HG02763 (cell line): Measurements from ENCODE around the gene CDC45.

ENCODE experiments used
- ATAC-seq: cut with Tn5 transposase; IDR thresholded peaks from one replicate; pipeline ENCODE4 v1.9.1; 2021; ENCODE audit warnings: mild to moderate bottlenecking, moderate library complexity; ENCODE audit not compliant: unreplicated experiment

The CDC45 gene

GRCh38 chr22:19510919-19511341 lies 31.2 kb downstream of the CDC45 start:
- no peak for ATAC-seq

GRCh38 chr22:19513823-19514222 lies 34.1 kb downstream of the CDC45 start:
- no peak for ATAC-seq

GRCh38 chr22:19514831-19515565 lies 35.3 kb downstream of the CDC45 start:
- ATAC-seq: no peak

GRCh38 chr22:19515654-19516377 lies 36.1 kb downstream of the CDC45 start:
- no peak for ATAC-seq

- ATAC-seq: no peak
These were observed 36.9 kb downstream of the CDC45 start for GRCh38 chr22:19516378-19517170.

GRCh38 chr22:19517171-19517500 lies 37.4 kb downstream of the CDC45 start:
- ATAC-seq: no peak

GRCh38 chr22:19517919-19518611 lies 38.3 kb downstream of the CDC45 start:
- no peak for ATAC-seq

GRCh38 chr22:19518635-19519034 lies 38.9 kb downstream of the CDC45 start:
- no peak for ATAC-seq

GRCh38 chr22:19519041-19519926 lies 39.6 kb downstream of the CDC45 start:
- ATAC-seq: no peak

- no peak for ATAC-seq
These were observed 40.3 kb downstream of the CDC45 start for GRCh38 chr22:19520007-19520406.

- no peak for ATAC-seq
These were observed 41.0 kb downstream of the CDC45 start for GRCh38 chr22:19520566-19521305.

- no peak for ATAC-seq
These were observed 42.6 kb downstream of the CDC45 start for GRCh38 chr22:19522190-19522880.

GRCh38 chr22:19522881-19523239 lies 43.1 kb downstream of the CDC45 start:
- no peak for ATAC-seq

- ATAC-seq: no peak
These were observed 43.8 kb downstream of the CDC45 start for GRCh38 chr22:19523240-19524169.

GRCh38 chr22:19524170-19525115 lies 44.7 kb downstream of the CDC45 start, which contains the start of gene CLDN5:
CLDN5 (minus strand) TSS chr22:19524410; CDS start chr22:19524255, 155 bp downstream.
- ATAC-seq: no peak

GRCh38 chr22:19525116-19525660 lies 45.5 kb downstream of the CDC45 start:
- ATAC-seq: no peak
